Right ventricle myocardium superior (tissue), 1 donor: Measurements from ENCODE around the gene KAT14. TPM values are rescaled to one million over a fixed set of nuclear protein-coding genes. Genes with fewer than 3 reads are reported as not detected.
"Not testable (repeated sequence)": the region's sequence is repeated elsewhere in the genome, so short reads cannot be mapped to it uniquely, and the experiment has no call there.

Experiments used
- ATAC-seq: fragments of 200-7000 bp; cut with Tn5 transposase; one replicate; pipeline ENCODE4 v1.9.1; 2020; ENCODE audit warnings: mild to moderate bottlenecking; ENCODE audit not compliant: poor library complexity
- DNase-seq: peaks from one replicate; pipeline ENCODE4 v3.0.0-alpha.2; 2020
- intact Hi-C: fragments of 100-400 bp; cut with DNase I; formaldehyde crosslinking; loops from one replicate; pipeline ENCODE4 v1.11.2; 2022
- total RNA-seq: library from RNA; stranded (reverse); fragmentation: NEBNext Ultra II Directional; extraction: Animal tissue kit (Norgen Biotek cat#: 25700); gene quantifications from one replicate; pipeline ENCODE4 v1.2.1, GENCODE V29; 2021
- donor health status: DM: no; HTN: yes; CAD: no; lungs with severe emphysema.

The KAT14 gene
- total RNA-seq, 1 donor from 2014 or later = 11.6 TPM

DNA sequence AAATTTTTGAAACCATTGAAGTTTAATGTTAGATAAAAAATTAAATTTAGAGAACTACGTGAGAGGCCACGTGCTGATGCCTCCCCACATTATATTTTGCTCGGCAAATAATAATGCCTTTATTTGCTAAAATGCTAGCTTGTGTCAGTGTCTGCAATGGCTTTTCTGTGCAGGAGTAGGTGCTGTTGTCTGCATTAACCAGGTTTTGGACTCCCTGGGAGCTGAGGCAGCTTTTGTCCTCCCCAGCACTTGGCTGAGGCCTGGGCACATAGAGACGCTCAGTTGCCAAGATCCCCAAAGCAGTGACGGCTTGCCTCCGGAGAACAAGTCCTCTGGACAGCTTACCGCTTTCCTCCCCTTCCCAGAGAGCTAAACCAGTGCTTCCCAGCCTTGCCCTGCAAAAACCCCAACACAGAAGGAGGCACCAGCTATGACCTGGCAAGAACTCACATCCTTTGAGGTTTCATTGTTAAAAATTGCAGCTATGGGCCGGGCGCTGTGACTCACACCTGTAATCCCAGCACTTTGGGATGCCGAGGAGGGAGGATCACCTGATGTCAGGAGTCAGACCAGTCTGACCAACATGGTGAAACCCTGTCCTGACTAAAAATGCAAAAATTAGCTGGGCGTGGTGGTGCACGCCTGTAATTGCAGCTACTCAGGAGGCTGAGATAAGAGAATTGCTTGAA lies 59.9 kb downstream of the KAT14 start:
- ATAC-seq = no peak
- no peak for DNase-seq
- intact Hi-C loops = no loop called here

DNA sequence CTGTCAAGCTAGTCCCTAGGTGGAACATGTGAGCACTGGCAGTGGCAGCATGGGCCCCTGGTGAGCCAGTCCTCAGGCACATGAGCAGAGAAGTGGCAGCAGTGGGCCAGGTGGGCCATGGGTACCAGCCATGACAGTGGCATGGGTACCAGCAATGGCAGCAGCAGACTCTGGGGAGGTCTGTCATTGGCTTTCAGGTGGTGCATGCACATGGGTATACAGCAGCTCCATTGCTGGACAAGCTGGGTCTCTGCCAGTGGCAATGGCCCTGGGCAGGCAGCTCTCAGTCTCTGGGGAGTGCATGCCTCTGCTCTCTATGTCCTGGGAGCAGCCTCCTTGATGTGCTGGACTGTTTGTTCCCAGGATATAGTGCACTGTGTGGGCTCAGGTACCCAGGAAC lies 65.3 kb downstream of the KAT14 start:
- ATAC-seq = no peak
- intact Hi-C loops = no loop called here
- DNase-seq = no peak

DNA sequence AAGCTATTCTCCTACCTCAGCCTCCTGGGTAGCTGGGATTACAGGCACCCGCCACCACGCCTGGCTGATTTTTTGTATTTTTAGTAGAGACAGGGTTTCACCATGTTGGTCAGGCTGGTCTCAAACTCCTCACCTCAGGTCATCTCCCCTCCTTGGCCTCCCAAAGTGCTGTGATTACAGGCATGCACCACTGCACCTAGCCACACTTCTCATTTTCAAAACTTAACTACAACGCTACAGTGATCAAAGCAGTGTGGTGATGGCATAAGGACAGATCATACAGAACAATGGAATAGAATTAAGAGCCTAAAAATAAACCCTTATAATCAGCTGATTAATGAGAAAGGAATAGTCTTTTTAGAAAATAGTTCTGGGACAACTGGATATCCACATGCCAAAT lies 66.0 kb downstream of the KAT14 start:
- DNase-seq, intact Hi-C loops, ATAC-seq: not testable (repeated sequence)

DNA sequence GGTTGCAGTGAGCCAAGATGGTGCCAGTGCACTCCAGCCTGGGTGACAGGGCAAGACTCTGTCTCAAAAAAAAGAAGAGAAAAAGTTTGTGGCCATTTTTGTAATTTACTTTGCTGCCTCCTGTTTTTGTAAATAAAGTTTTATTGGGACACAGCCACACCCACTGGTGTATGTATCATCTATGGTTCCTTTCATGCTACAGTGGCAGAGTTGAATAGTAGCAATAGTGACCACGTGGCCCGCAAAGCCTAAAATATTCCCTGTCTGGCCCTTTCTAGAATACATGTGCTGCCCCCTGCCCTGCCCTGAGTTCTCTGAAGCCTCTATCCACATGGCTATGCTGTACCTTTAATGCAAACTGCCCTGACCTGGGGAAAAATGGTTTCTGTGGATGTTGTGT lies 75.3 kb downstream of the KAT14 start:
- ATAC-seq (no peak), DNase-seq (no peak)
- intact Hi-C loops = no loop called here

DNA sequence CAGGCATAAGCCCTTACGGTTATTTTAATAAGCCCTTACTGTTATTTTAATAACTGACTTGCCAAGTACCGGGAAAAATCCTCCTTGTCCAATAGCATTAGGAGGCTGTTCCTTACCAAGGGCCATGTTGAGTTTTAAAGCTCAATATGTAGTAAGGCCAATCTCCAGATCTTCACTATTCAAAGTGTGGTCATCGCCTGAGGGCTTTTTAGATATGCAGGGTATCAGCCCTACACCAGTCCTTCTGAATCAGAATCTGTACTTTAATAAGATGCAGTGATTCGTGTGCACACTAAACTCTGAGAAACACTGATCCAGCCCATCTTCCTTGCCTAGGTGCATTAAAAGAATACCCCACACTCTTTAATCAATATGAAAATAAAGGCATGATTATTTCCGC lies 77.9 kb downstream of the KAT14 start:
- DNase-seq (no peak), ATAC-seq (no peak)
- intact Hi-C loops = no loop called here

DNA sequence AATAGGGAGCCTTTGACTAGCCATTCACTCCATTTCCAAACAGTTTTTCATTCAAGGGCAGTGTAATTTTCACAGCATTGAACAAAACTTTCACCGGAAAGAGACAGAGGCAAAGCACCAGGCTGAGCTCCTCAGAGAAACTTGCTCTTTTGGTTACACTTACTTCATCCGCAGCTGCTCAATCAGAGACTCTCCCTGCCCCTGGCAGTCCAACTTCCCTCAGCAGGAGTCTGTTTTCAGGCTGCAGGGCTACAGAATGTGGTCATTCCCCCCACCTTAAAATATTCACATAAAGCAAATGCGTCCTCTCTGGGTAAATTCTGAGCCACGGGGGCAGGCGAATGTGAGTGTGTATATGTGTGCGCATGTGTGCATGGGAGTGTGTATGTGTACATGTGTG lies 80.6 kb downstream of the KAT14 start:
- ATAC-seq (no peak), DNase-seq (no peak)
- intact Hi-C loops = no loop called here

DNA sequence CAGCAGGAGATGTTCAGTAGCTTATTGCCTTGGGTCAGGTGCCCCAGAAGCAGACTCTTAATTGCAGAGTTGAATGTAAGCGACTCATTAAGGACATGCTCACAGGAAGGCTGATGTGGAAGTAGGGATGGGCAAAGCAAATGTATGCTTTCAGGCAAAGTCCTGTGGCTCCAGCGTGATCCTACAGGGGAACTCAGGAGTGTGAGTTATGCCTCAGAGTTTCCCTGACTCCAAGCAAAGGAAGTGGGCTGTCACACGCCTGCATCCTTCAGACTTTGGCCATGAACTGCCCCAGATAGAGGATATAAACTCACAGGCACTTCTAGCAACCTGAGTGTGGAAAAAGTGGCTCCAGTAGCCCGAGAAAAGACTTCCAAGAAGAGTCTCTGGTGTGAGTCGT lies 85.7 kb downstream of the KAT14 start:
- ATAC-seq = no peak
- intact Hi-C loops = no loop called here
- no peak for DNase-seq

DNA sequence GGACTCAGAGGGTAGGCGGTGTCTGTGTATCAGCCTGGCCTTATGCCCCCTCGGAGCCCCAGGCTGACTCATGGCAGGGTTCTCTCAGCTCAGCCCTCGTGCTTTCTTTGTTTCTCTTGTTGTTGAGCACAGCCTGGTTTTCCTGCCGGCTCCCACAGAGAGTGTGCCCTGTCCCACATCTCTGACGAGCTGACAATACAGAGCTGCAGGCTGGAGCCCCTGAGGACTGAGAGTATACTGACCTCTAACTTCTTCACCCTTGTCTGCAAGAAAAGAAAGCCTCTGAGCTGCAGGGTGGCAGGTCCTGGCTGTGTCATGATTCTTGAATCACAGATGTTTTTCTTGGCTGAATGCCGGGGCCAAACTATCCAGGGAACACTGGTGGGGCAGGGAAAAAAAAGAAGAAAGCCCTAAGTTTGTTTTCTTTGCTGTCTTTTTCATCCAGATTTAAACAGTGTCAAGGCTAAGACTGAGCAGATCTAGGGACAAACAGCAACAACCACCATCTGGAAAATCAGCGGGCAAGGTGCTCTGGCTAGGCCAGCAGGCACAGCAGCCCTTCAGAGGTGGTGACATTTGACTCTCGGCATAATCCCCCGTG lies 87.4 kb downstream of the KAT14 start:
- intact Hi-C loops = no loop called here
- DNase-seq (peak; percentile 48), ATAC-seq (peak; percentile 69)

DNA sequence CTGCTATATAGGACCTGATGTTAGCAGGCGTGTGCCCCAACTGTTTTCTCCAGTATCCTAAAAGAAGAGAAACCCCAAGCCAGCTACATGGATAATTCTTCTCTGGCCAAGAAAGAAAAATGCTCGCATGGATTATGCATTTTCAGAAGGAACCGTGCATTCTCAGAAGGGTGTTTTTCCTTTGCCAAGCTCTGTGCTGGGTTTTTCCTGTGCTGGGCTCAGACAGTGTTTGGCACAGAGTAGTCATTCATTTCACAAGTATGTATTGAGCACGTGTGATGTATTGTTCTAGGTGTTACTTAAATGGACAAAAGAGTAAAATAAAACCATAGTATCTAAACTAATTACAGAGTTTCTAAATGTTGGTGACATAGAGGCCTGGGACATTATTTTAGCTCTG lies 88.0 kb downstream of the KAT14 start:
- ATAC-seq (no peak), DNase-seq (no peak)
- intact Hi-C loops = no loop called here

DNA sequence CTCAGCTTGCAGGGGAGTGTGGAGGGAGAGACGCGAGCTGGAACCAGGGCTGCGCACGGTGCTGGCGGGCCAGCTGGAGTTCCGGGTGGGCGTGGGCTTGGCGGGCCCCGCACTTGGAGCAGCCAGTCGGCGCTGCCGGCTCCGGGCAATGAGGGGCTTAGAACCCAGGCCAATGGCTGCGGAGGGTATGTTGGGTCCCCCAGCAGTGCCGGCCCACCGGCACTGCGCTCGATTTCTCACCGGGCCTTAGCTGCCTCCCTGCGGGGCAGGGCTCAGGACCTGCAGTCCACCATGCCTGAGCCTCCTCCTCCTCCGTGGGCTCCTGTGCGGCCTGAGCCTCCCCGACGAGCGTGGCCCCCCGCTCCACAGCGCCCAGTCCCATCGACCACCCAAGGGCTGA lies 89.1 kb downstream of the KAT14 start:
- intact Hi-C loops, ATAC-seq, DNase-seq: not testable (repeated sequence)

DNA sequence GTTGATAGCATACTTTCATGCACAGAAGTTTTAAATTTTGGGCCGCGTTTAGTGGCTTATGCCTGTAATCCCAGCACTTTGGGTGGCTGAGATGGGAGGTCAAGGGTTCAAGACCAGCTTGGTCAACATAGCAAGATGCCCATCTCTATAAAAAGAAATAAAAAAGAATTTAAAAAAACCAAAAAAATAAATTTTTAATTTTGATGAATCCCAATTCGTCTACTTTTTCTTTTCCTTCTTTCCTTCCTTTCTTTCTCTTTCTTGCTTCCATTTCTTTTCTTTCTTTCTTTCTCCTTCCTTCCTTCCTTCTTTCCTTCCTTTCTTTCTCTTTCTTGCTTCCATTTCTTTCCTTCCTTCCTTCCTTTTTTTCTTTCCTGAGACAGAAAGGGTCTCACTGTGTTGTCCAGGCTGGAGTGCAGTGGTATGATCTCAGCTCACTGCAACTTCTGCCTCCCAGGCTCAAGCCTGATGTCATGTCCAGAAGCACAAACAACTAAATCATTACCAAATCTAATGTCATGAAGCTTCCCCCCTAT lies 95.8 kb downstream of the KAT14 start:
- ATAC-seq = no peak
- DNase-seq = no peak
- intact Hi-C loops = no loop called here

Other genes starting within 250 kb of the KAT14 start
- 39.9 TPM for gene SNX5, start 169.1 kb upstream of the KAT14 start, total RNA-seq
- gene MGME1, start 168.8 kb upstream of the KAT14 start, total RNA-seq = 14.2 TPM
- not detected for gene OVOL2, start 79.9 kb upstream of the KAT14 start, total RNA-seq
- gene PET117, start within 50 bp of the KAT14 start, total RNA-seq = 12.0 TPM
- 5.3 TPM for gene ZNF133, start 150.7 kb downstream of the KAT14 start, total RNA-seq